ENCODE results near the gene SLC38A9. TPM values are rescaled to one million over a fixed set of nuclear protein-coding genes. Genes with fewer than 3 reads are reported as not detected.

Gene SLC38A9
- total and polyA plus RNA-seq, 4 donors: 11.4 to 31.0 (median 18.6) TPM

GRCh38 chr5:55600497-55601203 is 111.5 kb downstream of the SLC38A9 start:
- Histone ChIP-seq H3K9ac (ENCODE audit: low read depth in 1 of 2, low read length in 2 of 2) (peak overlapping the region; percentile 66 to 98), H3K4me3 (ENCODE audit: low read depth in 1 of 3, low read length in 3 of 3) (peak overlapping the region in 2 of 3 donors; percentile 12 to 29), H3K27me3 (ENCODE audit: control insufficient read depth in 4 of 4, insufficient read depth in 4 of 4, low read length in 3 of 4) (no peaks in the 10 kb centered on the region), H3K9me3 (ENCODE audit: control insufficient read depth in 4 of 4, low read length in 3 of 4) (no peaks in the 10 kb centered on the region), H3K36me3 (ENCODE audit: control insufficient read depth in 4 of 4, insufficient read depth in 3 of 4, low read depth in 1 of 4, low read length in 3 of 4) (no peaks in the 10 kb centered on the region), H3K27ac (ENCODE audit: low read depth in 1 of 2, low read length in 2 of 2) (peak overlapping the region; percentile 94), H3K4me1 (ENCODE audit: control insufficient read depth in 4 of 4, insufficient read depth in 4 of 4, low read length in 3 of 4) (peaks cover 16 to 46% (median 25%) of the 10 kb centered on the region in 4 donors)
- TF ChIP-seq EGR1 (IDR thresholded peaks at IDR 0.05; ENCODE audit: low read depth in 2 of 2): no peak
- no peak for TF ChIP-seq REST (IDR thresholded peaks at IDR 0.05)
- TF ChIP-seq TAF1 (conservative IDR thresholded peaks at IDR 0.05): no peak
- TF ChIP-seq FOXA1 (IDR thresholded peaks at IDR 0.05): no peak
- TF ChIP-seq NR2F2 (IDR thresholded peaks at IDR 0.05): no peak
- no peak for TF ChIP-seq HNF4G (IDR thresholded peaks at IDR 0.05)
- TF ChIP-seq JUND (IDR thresholded peaks at IDR 0.05): no peak
- no peak for TF ChIP-seq FOXA2 (IDR thresholded peaks at IDR 0.05)
- no peak for TF ChIP-seq MAX (IDR thresholded peaks at IDR 0.05)
- no peak for TF ChIP-seq GABPA (IDR thresholded peaks at IDR 0.05 in 1 of 2, conservative IDR thresholded peaks at IDR 0.05 in 1 of 2)
- 25% methylated on average over 6 of the region's 6 CpGs for WGBS
- no peak for DNase-seq (ENCODE audit: low spot score)

- WGBS: 77% methylated on average over 3 of the region's 3 CpGs
- Histone ChIP-seq H3K4me3 (ENCODE audit: low read depth in 1 of 3, low read length in 3 of 3) (peak overlapping the region in 1 of 3 donors; percentile 29), H3K9ac (ENCODE audit: low read depth in 1 of 2, low read length in 2 of 2) (peak overlapping the region; percentile 27 to 98)
These were observed 112.0 kb downstream of the SLC38A9 start for GRCh38 chr5:55600086-55600485.

More at GRCh38 chr5:55600086-55600485, 112.0 kb downstream of the SLC38A9 start:
- H3K9me3 ChIP-seq (ENCODE audit: control insufficient read depth in 4 of 4, low read length in 3 of 4): no peaks in the 10 kb centered on the region
- H3K4me1 ChIP-seq (ENCODE audit: control insufficient read depth in 4 of 4, insufficient read depth in 4 of 4, low read length in 3 of 4): peaks cover 16 to 46% (median 25%) of the 10 kb centered on the region in 4 donors
- H3K27ac ChIP-seq (ENCODE audit: low read depth in 1 of 2, low read length in 2 of 2): peak overlapping the region; percentile 94
- TF ChIP-seq HNF4G (IDR thresholded peaks at IDR 0.05): no peak
- no peak for TF ChIP-seq SP1 (IDR thresholded peaks at IDR 0.05)
- no peak for TF ChIP-seq RAD21 (IDR thresholded peaks at IDR 0.05)
- TF ChIP-seq RXRA (IDR thresholded peaks at IDR 0.05): no peak
- no peak for TF ChIP-seq MAX (IDR thresholded peaks at IDR 0.05)
- TF ChIP-seq ZBTB33 (IDR thresholded peaks at IDR 0.05): no peak
- TF ChIP-seq GABPA (IDR thresholded peaks at IDR 0.05 in 1 of 2, conservative IDR thresholded peaks at IDR 0.05 in 1 of 2): no peak
- TF ChIP-seq NR2F2 (IDR thresholded peaks at IDR 0.05): no peak
- TF ChIP-seq ATF3 (IDR thresholded peaks at IDR 0.05): no peak
- no peak for TF ChIP-seq CTCF (IDR thresholded peaks at IDR 0.05; ENCODE audit: low read depth, low read length, missing input control)
- H3K27me3 ChIP-seq (ENCODE audit: control insufficient read depth in 4 of 4, insufficient read depth in 4 of 4, low read length in 3 of 4): no peaks in the 10 kb centered on the region
- DNase-seq (ENCODE audit: low spot score): no peak
- H3K36me3 ChIP-seq (ENCODE audit: control insufficient read depth in 4 of 4, insufficient read depth in 3 of 4, low read depth in 1 of 4, low read length in 3 of 4): no peaks in the 10 kb centered on the region

Data from liver (tissue), 9 donors.